ENCODE measurements around the gene GNPTAB.
A peak's percentile ranks its signal among the peaks of the same experiment; 100 is the strongest.

The GNPTAB gene

GRCh38 chr12:101785671-101786070, 45.1 kb downstream of the GNPTAB start:
- no peaks in the 10 kb centered on the region for H4K20me1 ChIP-seq (ENCODE audit: insufficient read depth, low read length)
- TF ChIP-seq EZH2 (IDR thresholded peaks at IDR 0.05; ENCODE audit: borderline replicate concordance, low read depth, low read length, severe bottlenecking) (no peak), CTCF (IDR thresholded peaks at IDR 0.05; ENCODE audit: borderline replicate concordance, extremely low read depth, low read length, poor library complexity, severe bottlenecking) (no peak)
- H3K4me1 ChIP-seq (ENCODE audit: insufficient read depth, low read length), result no peaks in the 10 kb centered on the region
- no peaks in the 10 kb centered on the region for H3K9me3 ChIP-seq (ENCODE audit: insufficient read depth, low read length, severe bottlenecking)
- H3K9ac ChIP-seq (ENCODE audit: low read depth, low read length), result no peak overlapping the region
- ATAC-seq (ENCODE audit: insufficient read depth, low read depth) (no peak), DNase-seq (no peak)
- H3K27me3 ChIP-seq (ENCODE audit: insufficient read depth, low read length, poor library complexity), result no peaks in the 10 kb centered on the region
- no peak overlapping the region for H3K27ac ChIP-seq (ENCODE audit: low read length)
- no peak overlapping the region for H3K4me2 ChIP-seq (ENCODE audit: insufficient read depth, low read length)
- H2AFZ ChIP-seq (ENCODE audit: low read depth, low read length), result no peak overlapping the region
- H3K79me2 ChIP-seq (ENCODE audit: insufficient read depth, low read length), result no peaks in the 10 kb centered on the region; the same call in 1 of the 2 replicates
- H3K4me3 ChIP-seq (ENCODE audit: low read depth in 1 of 2, low read length in 2 of 2), result no peak overlapping the region
- peaks cover 73% of the 10 kb centered on the region for H3K36me3 ChIP-seq (ENCODE audit: insufficient read depth, low read length)

- Histone ChIP-seq H3K36me3 (ENCODE audit: insufficient read depth, low read length) (peaks cover 71% of the 10 kb centered on the region), H3K79me2 (ENCODE audit: insufficient read depth, low read length) (no peaks in the 10 kb centered on the region), H4K20me1 (ENCODE audit: insufficient read depth, low read length) (no peaks in the 10 kb centered on the region), H3K9ac (ENCODE audit: low read depth, low read length) (no peak overlapping the region), H3K27me3 (ENCODE audit: insufficient read depth, low read length, poor library complexity) (no peaks in the 10 kb centered on the region), H3K27ac (ENCODE audit: low read length) (peak overlapping the region; percentile 42; the same call in 1 of the 2 replicates), H3K4me3 (ENCODE audit: low read depth in 1 of 2, low read length in 2 of 2) (no peak overlapping the region), H2AFZ (ENCODE audit: low read depth, low read length) (no peak overlapping the region), H3K4me2 (ENCODE audit: insufficient read depth, low read length) (no peak overlapping the region), H3K9me3 (ENCODE audit: insufficient read depth, low read length, severe bottlenecking) (no peaks in the 10 kb centered on the region), H3K4me1 (ENCODE audit: insufficient read depth, low read length) (no peaks in the 10 kb centered on the region)
- ATAC-seq (ENCODE audit: insufficient read depth, low read depth) (no peak), DNase-seq (no peak)
- no peak for TF ChIP-seq CTCF (IDR thresholded peaks at IDR 0.05; ENCODE audit: borderline replicate concordance, extremely low read depth, low read length, poor library complexity, severe bottlenecking)
- TF ChIP-seq EZH2 (IDR thresholded peaks at IDR 0.05; ENCODE audit: borderline replicate concordance, low read depth, low read length, severe bottlenecking), result no peak
These were observed 46.4 kb downstream of the GNPTAB start for GRCh38 chr12:101784376-101784775.

- H3K4me3 ChIP-seq (ENCODE audit: low read depth in 1 of 2, low read length in 2 of 2), result no peak overlapping the region
- no peaks in the 10 kb centered on the region for H3K4me1 ChIP-seq (ENCODE audit: insufficient read depth, low read length)
- H3K9me3 ChIP-seq (ENCODE audit: insufficient read depth, low read length, severe bottlenecking), result no peaks in the 10 kb centered on the region
- ATAC-seq (ENCODE audit: insufficient read depth, low read depth) (no peak), DNase-seq (no peak)
- peaks cover 70% of the 10 kb centered on the region for H3K36me3 ChIP-seq (ENCODE audit: insufficient read depth, low read length)
- no peaks in the 10 kb centered on the region for H3K27me3 ChIP-seq (ENCODE audit: insufficient read depth, low read length, poor library complexity)
- no peak overlapping the region for H3K4me2 ChIP-seq (ENCODE audit: insufficient read depth, low read length)
- H3K79me2 ChIP-seq (ENCODE audit: insufficient read depth, low read length), result no peaks in the 10 kb centered on the region
- H2AFZ ChIP-seq (ENCODE audit: low read depth, low read length), result no peak overlapping the region
- H4K20me1 ChIP-seq (ENCODE audit: insufficient read depth, low read length), result no peaks in the 10 kb centered on the region
- TF ChIP-seq CTCF (IDR thresholded peaks at IDR 0.05; ENCODE audit: borderline replicate concordance, extremely low read depth, low read length, poor library complexity, severe bottlenecking) (no peak), EZH2 (IDR thresholded peaks at IDR 0.05; ENCODE audit: borderline replicate concordance, low read depth, low read length, severe bottlenecking) (no peak)
- no peak overlapping the region for H3K27ac ChIP-seq (ENCODE audit: low read length)
- no peak overlapping the region for H3K9ac ChIP-seq (ENCODE audit: low read depth, low read length)
These were observed 46.9 kb downstream of the GNPTAB start for GRCh38 chr12:101783838-101784237.

GRCh38 chr12:101783150-101783549, 47.6 kb downstream of the GNPTAB start:
- Histone ChIP-seq H2AFZ (ENCODE audit: low read depth, low read length) (no peak overlapping the region), H3K79me2 (ENCODE audit: insufficient read depth, low read length) (no peaks in the 10 kb centered on the region), H3K4me2 (ENCODE audit: insufficient read depth, low read length) (no peak overlapping the region), H3K27me3 (ENCODE audit: insufficient read depth, low read length, poor library complexity) (no peaks in the 10 kb centered on the region), H4K20me1 (ENCODE audit: insufficient read depth, low read length) (no peaks in the 10 kb centered on the region), H3K4me1 (ENCODE audit: insufficient read depth, low read length) (no peaks in the 10 kb centered on the region), H3K4me3 (ENCODE audit: low read depth in 1 of 2, low read length in 2 of 2) (no peak overlapping the region), H3K9ac (ENCODE audit: low read depth, low read length) (no peak overlapping the region), H3K36me3 (ENCODE audit: insufficient read depth, low read length) (peaks cover 70% of the 10 kb centered on the region), H3K9me3 (ENCODE audit: insufficient read depth, low read length, severe bottlenecking) (no peaks in the 10 kb centered on the region), H3K27ac (ENCODE audit: low read length) (no peak overlapping the region)
- no peak for DNase-seq
- TF ChIP-seq EZH2 (IDR thresholded peaks at IDR 0.05; ENCODE audit: borderline replicate concordance, low read depth, low read length, severe bottlenecking), result no peak
- no peak for TF ChIP-seq CTCF (IDR thresholded peaks at IDR 0.05; ENCODE audit: borderline replicate concordance, extremely low read depth, low read length, poor library complexity, severe bottlenecking)
- no peak for ATAC-seq (ENCODE audit: insufficient read depth, low read depth)
